ENCODE measurements around the gene IGF1. TPM values are rescaled to one million over a fixed set of nuclear protein-coding genes. Genes with fewer than 3 reads are reported as not detected.

The IGF1 gene
- total and polyA plus RNA-seq, 9 of the 15 experiments (the other 6 are each of a cell fraction or from before 2014, with no cell fraction given): 3.7 to 13.9 (median 4.5) TPM

- TF ChIP-seq ZNF766 (CRISPR knock-in tag; conservative IDR thresholded peaks at IDR 0.05) (0 out of 2 replicates have a peak, but pooled peaks have one; percentile 38), NFE2L1 (tag; IDR thresholded peaks at IDR 0.05; ENCODE audit: borderline replicate concordance, low read depth) (no peak), DMBX1 (CRISPR knock-in tag; IDR thresholded peaks at IDR 0.05; ENCODE audit: borderline replicate concordance) (peak; percentile 40; the same call in 1 of the 2 replicates), RBBP5 (IDR thresholded peaks at IDR 0.05; ENCODE audit: borderline replicate concordance, insufficient read depth, low read length, poor library complexity, severe bottlenecking) (no peak), NUFIP1 (IDR thresholded peaks at IDR 0.05; ENCODE audit: partially characterized antibody) (no peak), ZBTB33 (CRISPR knock-in tag; IDR thresholded peaks at IDR 0.05) (no peak), TCF7L2 (IDR thresholded peaks at IDR 0.05; ENCODE audit: low read depth, low read length) (no peak), CREBBP (IDR thresholded peaks at IDR 0.05; ENCODE audit: low read depth, low read length) (no peak), HMGXB4 (CRISPR knock-in tag; IDR thresholded peaks at IDR 0.05) (no peak), NFRKB (IDR thresholded peaks at IDR 0.05; ENCODE audit: low read depth) (0 out of 2 replicates have a peak, but pooled peaks have one; percentile 40), MNT (conservative IDR thresholded peaks at IDR 0.05) (0 out of 4 replicates have a peak, but pooled peaks of 1 of the 2 experiments have one; percentile 16), SMC3 (conservative IDR thresholded peaks at IDR 0.05; ENCODE audit: insufficient read depth, low read depth, low read length) (no peak), RBFOX2 (IDR thresholded peaks at IDR 0.05; ENCODE audit: low read depth, low read length) (no peak), ZNF133 (CRISPR knock-in tag; IDR thresholded peaks at IDR 0.05) (no peak), ZZZ3 (IDR thresholded peaks at IDR 0.05) (no peak), USF2 (CRISPR knock-in tag; IDR thresholded peaks at IDR 0.05) (no peak), E4F1 (CRISPR knock-in tag; IDR thresholded peaks at IDR 0.05; ENCODE audit: borderline replicate concordance) (no peak)
These were observed 55.0 kb downstream of the IGF1 start (continued) for GRCh38 chr12:102425109-102426039.

Measured in K562 (cell line).